ENCODE measurements around the gene PAXX.
A peak's percentile ranks its signal among the peaks of the same experiment; 100 is the strongest.

The PAXX gene

DNA sequence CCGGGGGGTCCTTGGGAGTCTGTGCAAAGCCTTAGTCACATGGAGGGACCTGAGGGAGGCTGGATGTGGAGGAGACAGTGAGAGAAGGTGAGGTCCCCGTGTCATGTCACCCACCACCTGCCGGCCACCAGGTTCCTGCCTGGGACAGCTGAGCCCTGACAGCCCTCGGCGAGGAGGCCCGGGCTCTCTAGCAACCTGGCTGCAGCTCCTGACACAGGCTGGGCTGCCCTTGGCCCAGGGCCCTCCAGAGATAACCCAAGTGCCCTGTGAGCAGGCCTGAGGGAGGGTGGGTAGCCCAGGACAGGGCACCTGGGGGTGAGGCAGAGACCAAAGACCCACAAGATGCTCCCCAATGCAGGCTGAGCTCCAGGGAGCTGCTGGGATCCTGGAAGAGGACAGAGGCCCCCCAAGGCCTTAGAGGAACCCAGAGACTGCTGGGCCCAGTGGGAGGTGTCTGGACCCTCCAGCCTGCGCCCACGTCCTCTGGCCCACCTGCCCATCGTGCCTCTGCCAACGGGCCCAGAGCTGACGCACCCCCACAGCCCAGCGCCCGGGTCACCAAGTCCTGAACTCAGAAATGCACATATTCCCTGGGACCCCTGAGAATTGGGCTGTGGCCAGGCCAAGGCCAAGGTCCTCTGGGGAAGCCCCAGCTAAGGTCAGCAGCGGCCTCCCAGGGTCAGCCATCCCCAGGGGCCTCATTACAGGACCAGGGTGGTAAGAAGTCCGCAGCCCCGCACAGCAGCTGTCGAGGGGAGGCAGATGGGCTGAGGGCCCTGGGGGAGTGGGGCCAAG is 23.7 kb upstream of the PAXX start:
- DNase-seq = no peak

DNA sequence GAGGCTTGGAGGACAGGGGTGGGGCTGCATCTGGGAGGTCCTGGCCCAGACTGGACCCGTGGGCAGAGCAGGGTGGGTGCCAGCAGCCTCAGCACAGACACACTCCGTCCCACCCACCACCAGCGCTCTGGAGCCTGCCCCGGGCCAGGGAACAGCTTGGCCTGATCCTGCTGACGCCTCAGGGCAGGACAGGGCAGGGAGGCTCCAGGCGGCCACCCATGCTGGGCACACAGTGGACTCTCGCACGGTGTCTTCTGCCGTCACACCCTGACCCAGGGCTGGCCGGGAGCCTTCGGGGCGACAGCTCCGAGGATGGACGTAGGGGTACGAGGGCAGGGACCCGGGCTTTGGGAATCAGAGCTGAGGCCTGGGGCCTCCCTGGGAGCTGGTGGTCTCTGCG is 23.1 kb upstream of the PAXX start:
- DNase-seq = no peak

DNA sequence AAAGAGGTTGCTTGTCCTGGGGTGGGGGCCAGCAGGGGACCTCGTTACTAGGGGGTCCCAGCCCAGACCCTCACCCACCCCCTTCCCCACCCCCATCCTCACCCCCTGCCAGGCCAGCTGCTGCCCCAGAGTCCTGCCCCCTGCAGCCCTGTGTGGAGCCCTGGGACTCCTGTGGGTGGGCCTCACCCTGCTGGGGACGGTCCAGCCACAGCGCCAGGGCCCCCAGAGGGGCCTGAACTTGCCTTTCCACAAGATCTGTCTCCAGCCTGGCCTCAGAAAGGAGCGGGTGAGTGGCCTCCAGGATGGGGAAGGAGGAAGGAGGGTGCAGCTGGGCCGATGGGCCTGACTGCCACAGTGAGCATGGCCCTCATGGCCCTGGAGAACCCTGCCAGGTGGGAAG is 22.4 kb upstream of the PAXX start:
- DNase-seq = no peak

DNA sequence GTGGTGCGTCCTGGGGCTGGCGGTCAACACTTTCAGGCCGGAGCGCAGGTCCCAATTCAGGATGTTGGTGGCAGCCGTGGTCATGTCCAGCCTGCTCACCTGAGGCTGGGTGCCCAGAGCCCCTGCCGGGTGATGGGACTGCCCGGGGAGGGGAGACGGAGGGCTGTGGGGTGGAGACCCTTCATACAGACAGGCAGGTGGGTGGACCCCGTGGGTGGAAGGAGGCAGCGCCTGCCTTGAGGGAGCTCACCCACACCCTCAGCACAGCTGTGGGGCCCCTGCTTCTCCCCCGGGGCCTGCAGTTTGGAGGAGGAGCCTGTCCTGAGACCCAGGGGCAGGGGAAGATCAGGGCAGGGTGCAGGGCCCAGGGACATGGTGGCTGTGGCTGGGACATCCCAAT is 21.9 kb upstream of the PAXX start:
- no peak for DNase-seq

DNA sequence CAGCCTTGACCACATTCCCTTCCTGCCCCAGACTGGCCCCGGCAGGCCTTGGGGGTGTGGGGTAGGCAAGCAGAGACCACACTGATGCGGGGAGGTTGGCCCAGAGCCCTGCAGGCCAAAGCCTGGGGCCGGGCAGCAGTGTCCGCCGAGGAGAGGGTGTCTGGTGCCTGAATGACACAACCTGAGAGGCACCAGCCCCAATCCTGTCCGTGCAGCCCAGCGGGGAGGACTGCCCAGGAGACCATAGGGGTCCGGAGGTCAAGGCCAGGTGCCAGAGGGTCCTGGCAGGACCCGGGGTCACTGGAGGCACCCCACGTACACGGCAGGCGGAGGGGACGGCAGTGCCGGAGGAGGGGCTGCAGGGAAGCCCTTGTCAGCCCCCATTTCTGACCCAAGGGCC is 20.5 kb upstream of the PAXX start:
- DNase-seq = no peak

DNA sequence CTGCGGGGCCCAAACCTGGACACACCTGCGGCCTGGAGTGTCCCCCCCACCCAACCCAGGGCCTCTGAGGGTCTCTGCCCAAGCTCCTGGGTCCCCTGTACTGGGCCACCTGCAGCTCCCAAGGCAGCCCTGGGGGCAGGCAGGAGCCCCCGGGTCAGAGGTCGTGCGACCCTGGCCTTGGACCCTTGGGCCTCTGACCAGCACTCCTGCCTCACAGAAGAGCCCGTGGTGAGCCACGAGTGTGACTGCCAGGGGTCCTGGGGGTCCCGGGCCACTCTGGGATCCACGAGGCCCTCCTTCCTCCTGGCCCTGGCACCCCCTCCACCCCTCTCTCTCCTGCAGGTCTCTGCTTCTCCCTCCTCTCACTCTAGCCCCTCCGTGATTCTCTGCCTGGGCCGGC is 19.9 kb upstream of the PAXX start:
- DNase-seq = no peak

DNA sequence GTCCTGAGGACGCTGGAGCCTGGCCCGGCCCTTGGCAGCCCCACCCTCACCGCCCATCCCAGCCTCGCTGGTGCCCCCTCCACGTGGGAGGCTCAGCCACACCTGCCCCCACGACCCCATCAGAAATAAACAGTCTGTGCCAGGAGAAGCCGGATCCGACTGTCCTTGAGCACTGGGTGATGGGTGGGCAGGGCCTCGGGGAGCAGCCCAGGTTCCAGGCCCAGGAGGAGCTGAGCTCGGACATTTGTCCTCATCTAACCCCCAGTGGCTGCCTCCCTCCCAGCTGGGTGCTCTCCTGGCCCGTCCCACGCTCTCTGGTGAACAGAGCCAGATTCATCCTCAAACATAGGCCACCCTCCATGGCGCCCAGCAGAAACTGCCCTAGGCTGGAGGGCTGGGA is 19.5 kb upstream of the PAXX start:
- no peak for DNase-seq

DNA sequence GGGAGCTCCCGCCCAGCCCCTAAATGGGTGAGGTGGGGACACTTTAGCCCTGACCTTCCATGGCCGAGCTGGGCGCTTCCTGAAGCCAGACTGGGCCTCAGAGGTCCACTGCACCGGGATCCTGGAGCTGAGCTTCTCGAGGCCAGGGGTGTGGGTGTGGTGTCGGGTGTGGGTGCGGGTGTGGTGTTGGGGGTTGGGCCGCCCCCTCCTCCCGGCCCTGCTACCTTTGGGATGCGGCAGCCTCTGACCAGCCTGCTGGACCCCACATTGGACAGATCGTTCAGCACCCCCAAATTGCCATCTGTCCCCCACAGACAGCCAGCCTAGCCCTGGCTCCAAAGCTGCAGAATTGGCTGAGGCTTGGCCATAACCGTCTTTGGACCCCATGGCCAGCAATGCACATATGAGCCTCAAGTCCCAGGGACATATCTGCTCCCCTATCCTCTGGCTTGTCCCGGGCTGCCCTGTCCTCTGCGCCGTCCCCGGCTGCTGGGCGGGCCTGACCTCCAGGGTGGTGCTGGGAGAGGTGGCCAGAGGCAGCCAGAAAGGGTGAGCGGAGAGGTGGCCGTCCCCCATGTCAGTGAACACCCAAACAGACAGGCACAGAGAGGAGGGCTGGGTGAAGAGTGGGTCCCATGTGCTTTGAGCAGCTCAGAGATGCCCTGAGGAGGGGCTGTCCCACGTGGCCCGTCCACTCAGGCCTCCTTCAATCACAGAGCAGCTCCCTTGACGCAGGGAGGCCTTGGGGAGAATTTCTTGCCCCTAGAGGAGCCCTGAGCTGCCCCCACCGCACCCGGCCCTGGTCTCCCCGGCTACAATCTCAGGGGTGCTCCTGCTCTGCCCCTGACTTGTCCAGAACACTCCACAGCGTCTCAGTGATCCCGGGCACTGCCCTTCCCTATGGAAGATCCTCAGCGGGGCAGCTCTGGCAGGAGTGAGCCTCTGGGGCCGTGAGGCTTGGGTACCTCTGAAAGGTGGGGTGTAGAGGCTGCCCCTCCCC is 18.3 kb upstream of the PAXX start:
- DNase-seq = no peak

DNA sequence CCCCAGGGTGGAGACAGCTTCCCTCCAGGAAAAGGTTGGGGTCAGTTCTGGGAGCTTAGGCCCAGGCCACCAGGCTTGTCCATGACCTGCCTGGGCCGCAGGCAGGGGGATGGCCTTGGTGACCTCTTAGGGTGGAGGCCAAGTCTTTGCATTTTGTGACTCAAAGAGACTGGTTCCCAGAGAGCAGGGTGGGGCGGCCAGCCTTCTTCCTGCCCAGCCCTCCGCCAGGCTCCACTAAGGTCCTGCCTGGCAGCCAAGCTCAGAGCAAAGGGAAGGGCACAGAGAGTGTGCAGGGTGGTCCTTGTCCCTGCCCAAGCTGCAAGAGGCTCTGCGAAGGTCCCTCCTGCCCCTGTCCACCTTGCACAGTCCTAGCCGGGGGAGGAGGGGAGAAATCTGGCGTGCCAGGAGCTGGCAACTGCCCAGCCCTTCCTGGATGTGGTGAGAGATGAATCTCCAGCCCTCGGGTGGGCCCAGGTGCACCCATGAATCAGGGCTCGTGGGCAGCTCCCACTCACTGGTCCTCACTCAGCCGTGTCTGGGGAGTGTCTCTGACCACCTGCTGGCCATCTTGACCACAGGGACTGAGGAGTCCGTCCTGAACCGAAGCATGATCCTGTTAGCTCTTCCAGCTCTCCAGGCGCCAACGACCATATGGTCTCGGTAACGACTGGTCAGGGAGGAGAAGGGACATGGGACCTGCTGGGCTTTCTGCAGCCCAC is 17.2 kb upstream of the PAXX start:
- DNase-seq = peak; percentile 15 to 17

DNA sequence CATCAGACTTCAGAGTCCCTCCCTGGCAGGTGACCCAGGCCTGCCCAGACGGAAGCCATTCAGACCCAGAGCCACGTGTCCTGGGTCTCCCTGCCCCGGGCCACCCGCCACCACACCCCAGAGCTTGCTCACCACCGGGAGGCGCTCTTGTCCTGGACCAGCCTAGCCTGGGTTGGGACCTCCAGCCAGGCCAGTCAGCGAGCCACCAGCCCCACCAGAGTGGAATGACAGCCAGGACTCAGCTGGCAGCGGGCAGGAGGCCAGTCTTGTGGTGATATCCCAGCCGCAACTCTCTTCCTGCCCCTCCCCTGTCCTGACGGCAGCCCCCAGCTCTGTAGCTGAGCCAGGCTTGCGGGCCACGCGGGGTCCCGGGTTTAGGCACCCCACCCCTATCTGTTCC is 16.6 kb upstream of the PAXX start:
- peak; percentile 42 to 45 for DNase-seq

DNA sequence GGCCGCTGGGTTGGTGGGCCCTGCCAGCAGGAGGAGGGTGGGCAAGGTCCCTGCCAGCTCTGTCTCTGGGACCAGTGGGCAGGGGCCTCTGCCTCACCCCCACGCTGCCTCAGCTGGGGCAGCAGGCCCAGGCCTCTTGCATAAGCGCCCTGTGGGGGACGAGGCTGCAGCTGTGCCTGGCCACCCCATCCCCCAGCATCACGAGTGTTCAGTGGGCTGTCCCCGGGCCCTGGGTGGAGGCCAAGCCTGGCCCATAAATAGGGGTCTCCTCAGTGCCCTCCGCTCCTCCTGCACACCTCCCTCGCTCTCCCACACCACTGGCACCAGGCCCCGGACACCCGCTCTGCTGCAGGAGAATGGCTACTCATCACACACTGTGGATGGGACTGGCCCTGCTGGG is 15.0 kb upstream of the PAXX start, which contains the start of gene PTGDS:
Gene PTGDS (plus strand): TSS at position 282 of the 400 bp plus-strand sequence. CDS start 75 bp downstream, at position 357.
- no peak for DNase-seq

DNA sequence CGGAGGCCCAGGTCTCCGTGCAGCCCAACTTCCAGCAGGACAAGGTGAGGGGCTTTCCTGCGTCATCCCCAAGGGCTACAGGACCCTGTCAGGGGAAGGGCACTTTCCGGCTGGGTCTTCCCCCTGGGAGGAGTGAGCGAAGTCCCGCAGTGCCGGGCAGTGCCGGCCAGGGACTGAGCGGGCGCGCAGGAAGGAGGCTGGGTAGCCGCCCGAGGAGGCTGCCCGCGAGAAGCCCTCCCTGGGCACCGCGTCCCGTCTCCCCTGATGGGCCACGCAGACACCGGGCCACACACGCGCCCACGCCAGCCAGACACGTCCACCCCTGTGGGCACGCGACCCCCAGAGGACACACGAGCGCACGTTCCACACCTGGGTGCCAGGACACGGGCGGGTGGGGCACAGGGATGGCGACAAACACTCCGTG is 14.6 kb upstream of the PAXX start:
- DNase-seq = no peak

DNA sequence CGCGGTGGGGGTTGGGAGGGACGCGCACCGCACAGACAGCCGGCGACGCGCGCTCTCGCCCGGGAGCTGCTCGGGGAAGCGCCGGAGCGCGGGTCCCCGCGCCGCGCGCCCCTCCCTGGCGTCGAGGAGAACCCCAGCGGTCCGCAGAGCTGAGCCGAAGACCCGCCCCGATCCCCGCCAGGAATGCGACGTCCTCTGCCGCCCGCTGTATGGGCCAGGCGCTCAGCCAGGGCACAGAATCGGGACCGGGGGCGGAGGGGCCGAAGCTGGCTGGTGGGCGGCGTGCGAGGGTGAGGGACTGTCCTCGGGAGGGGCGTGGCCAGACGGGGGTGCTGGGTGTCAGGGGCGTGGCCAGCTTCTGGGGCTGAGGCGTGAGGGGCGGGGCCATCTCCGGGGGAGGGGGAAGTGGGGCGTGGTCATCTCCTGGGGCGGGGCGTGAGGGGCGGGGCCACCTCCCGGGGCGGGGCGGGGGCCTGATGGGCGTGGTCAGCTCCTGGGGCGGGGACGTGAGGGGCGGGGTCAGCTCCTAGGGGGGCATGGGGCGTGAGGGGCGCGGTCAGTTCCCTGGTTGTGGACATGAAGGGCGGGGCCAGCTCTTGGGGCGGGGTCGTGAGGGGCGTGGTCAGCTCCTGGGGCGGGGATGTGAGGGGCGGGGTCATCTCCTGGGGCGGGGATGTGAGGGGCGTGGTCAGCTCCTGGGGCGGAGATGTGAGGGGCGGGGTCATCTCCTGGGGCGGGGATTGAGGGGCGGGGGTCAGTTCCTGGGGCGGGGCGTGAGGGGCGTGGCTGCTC is 14.0 kb upstream of the PAXX start:
- DNase-seq = peak; percentile 71 to 72

DNA sequence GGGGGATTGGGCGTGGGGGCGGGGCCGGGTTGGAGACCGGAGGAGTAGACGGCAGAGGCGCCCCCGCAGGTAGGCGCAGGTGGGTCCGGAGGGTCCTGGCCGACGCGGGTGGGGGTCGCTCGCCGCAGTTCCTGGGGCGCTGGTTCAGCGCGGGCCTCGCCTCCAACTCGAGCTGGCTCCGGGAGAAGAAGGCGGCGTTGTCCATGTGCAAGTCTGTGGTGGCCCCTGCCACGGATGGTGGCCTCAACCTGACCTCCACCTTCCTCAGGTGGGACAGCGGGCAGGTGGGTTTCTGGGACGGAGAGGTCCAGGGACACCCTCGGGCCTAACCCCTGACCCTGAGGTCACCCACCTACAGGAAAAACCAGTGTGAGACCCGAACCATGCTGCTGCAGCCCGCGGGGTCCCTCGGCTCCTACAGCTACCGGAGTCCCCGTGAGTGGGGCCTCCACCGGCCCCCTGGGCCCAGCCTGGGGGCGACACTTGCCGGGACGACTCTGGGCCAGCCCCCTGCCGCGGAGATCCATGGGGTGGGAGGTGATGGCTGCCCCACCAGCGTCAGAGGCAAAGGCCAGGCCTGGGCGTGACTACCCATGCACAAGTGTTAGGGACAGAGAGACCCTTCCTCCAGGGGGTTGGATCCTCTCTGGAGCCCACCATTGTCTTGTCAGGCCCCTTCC is 13.2 kb upstream of the PAXX start:
- no peak for DNase-seq

DNA sequence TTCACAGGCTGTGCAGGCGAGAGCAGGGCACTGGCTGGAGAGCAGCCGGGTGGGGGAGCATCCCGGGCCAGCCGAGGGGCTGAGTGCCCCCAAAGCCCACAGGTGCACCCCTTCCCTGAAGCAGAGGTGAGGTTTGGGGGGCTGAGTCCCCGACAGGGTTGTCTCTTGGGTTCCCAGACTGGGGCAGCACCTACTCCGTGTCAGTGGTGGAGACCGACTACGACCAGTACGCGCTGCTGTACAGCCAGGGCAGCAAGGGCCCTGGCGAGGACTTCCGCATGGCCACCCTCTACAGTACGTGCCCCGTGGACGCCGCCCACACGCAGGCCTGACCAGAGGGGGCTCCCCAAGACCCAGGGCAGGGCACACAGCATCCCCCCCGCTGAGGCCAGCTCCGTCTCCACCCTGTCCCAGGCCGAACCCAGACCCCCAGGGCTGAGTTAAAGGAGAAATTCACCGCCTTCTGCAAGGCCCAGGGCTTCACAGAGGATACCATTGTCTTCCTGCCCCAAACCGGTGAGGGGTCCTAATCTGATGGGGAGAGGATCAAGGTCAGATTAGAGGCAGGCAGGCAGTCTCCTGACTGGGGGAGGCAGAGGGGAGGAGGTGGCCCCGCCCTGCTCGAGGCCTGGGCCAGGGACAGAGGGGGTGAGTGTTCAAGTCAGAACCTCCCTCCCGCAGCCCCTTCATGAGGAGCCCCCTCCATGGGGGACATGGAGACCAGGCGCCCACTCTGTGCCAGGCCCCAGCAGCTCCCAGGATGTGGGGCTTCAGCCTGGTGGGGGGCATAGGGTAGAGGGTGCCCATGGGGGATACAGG is 12.2 kb upstream of the PAXX start:
- no peak for DNase-seq

DNA sequence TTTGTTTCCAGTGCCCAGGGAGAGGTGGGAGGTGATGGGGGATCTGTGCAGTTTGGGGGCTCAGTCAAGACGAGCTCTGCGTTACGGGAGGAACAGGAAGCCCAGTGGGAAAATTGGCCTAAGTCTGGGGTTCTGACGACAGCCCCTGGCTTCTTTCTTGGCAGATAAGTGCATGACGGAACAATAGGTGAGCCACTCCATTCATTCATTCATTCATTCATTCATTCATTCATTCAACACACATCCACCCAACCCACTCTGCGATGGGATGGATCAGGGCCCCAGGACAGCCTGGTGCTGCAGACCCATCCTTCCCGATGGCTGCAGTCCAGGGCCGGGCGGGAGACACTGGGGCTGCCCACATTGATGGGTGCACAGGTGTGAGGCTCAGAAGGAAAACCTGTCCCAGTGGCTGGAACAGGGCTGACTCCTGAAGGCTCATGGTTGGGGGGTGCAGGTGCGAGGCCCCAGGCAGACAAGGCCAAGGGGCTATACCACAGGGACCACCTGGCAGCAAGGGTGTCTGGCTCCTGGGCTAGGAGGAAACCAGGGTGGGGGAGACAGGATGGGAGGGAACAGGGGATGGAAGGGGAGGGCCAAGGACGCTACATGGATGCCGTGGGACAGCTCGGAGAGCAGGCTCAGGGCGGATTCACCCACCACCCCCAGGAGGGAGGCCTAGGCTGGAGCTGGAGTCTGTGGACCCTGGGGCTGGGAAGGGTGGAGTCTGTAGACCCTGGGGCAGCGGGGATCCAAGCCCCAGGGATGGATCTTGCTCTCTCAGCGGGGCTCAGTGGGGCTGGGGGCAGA is 11.3 kb upstream of the PAXX start:
- DNase-seq = no peak

DNA sequence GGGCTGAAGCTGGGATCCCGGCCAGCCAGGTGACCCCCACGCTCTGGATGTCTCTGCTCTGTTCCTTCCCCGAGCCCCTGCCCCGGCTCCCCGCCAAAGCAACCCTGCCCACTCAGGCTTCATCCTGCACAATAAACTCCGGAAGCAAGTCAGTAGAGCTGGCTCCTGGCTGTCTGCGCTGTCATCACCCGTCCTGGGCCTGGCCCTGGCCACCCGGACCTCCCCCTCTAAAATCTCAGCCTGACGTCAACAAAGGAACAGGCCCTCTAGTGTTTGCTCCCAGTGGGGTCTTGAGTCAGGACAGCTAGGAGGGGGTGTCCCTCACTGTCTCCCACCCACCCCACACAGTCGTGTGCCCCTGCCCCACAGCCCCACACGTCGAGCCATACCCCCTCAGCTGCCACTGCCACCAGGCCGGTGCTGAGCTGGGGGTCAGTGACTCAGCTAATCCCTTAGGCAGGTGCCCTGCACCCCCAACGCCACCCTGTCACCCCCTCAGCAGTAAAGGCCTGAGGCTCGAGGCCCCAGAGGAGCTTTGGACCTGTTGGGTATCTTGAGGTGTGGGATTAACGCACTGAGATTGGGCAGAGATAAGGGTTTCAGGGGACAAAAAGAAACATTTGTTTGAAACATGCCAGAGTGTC is 10.5 kb upstream of the PAXX start:
- DNase-seq = no peak

DNA sequence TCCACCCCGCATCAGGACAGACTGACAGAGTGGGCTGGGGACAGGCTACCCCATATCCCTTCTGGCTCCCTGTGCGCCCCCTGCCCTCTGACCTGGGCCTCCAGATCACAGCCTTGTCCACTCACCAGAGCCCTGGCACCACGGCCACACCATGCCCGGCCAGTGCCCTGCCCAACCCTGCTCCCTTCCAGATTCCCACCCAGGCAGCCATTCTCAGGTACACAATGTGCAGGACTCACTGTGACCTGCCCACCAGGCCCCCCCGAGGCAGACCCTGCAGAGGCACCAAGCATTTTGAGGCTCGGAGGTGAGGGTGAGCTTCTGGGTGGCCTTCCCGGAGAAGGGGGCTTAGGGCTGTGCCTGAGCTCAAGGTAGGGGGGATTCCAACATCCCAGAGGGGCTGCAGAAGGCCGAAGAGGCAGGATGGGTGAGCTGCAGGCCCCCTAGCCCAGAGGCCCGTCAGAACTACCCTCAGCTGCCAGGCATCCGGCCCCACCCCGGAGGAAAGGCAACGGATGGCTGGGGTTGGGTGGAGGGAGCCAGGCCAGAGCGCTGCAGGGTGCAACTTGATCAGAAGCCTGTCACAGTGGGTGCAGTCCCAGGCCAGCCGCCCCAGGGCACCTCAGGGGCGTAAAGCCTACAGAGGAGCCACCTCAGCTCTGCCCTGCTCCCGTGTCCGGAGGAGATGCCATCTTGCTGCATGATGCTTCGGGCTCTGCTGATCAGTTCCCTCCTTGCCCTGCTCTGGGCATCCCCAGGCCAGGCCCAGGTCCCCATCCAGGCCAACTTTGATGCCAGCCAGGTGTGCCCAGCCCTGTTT is 9.8 kb upstream of the PAXX start, which contains the start of gene LCNL1:
Gene LCNL1 (plus strand): TSS at position 762 of the 820 bp plus-strand sequence. CDS start 594 bp downstream, outside the sequence.
- DNase-seq = no peak
